ENCODE results near the gene CDK19.
"Not testable (repeated sequence)": the region's sequence is repeated elsewhere in the genome, so short reads cannot be mapped to it uniquely, and the experiment has no call there.

CDK19 gene

GRCh38 chr6:110614106-110614505 is 201.2 kb downstream of the CDK19 start:
- no peak for TF ChIP-seq POLR2A (IDR thresholded peaks at IDR 0.05; ENCODE audit: low read depth, low read length)
- FAIRE-seq: no peak

GRCh38 chr6:110613356-110613755 is 201.9 kb downstream of the CDK19 start:
- TF ChIP-seq POLR2A (IDR thresholded peaks at IDR 0.05; ENCODE audit: low read depth, low read length): no peak
- FAIRE-seq (no peak), DNase-seq (ENCODE audit: insufficient read length, low spot score) (no peak)

More at GRCh38 chr6:110614106-110614505, 201.2 kb downstream of the CDK19 start:
- DNase-seq (ENCODE audit: insufficient read length, low spot score): no peak

GRCh38 chr6:110612298-110612697 is 203.0 kb downstream of the CDK19 start:
- no peak for TF ChIP-seq POLR2A (IDR thresholded peaks at IDR 0.05; ENCODE audit: low read depth, low read length)
- FAIRE-seq (no peak), DNase-seq (ENCODE audit: insufficient read length, low spot score) (no peak)

GRCh38 chr6:110609101-110609500 is 206.2 kb downstream of the CDK19 start:
- DNase-seq (ENCODE audit: insufficient read length, low spot score) (no peak), FAIRE-seq (no peak)
- TF ChIP-seq POLR2A (IDR thresholded peaks at IDR 0.05; ENCODE audit: low read depth, low read length): no peak

- FAIRE-seq: no peak
- TF ChIP-seq POLR2A (IDR thresholded peaks at IDR 0.05; ENCODE audit: low read depth, low read length): no peak
Measured at GRCh38 chr6:110608151-110608550, 207.1 kb downstream of the CDK19 start.

GRCh38 chr6:110606151-110606550 is 209.1 kb downstream of the CDK19 start:
- FAIRE-seq: no peak
- DNase-seq (ENCODE audit: insufficient read length, low spot score): no peak
- no peak for TF ChIP-seq POLR2A (IDR thresholded peaks at IDR 0.05; ENCODE audit: low read depth, low read length)

More at GRCh38 chr6:110608151-110608550, 207.1 kb downstream of the CDK19 start:
- DNase-seq (ENCODE audit: insufficient read length, low spot score): no peak

- DNase-seq (ENCODE audit: insufficient read length, low spot score); FAIRE-seq: not testable (repeated sequence)
Measured at GRCh38 chr6:110600640-110601039, 214.6 kb downstream of the CDK19 start.

- TF ChIP-seq POLR2A (IDR thresholded peaks at IDR 0.05; ENCODE audit: low read depth, low read length): no peak
- FAIRE-seq: no peak
- DNase-seq (ENCODE audit: insufficient read length, low spot score): no peak
Measured at GRCh38 chr6:110597761-110598160, 217.5 kb downstream of the CDK19 start.

- DNase-seq (ENCODE audit: insufficient read length, low spot score): no peak
- TF ChIP-seq POLR2A (IDR thresholded peaks at IDR 0.05; ENCODE audit: low read depth, low read length): no peak
- FAIRE-seq: no peak
Measured at GRCh38 chr6:110596354-110596753, 218.9 kb downstream of the CDK19 start.

GRCh38 chr6:110595112-110595511 is 220.2 kb downstream of the CDK19 start:
- TF ChIP-seq POLR2A (IDR thresholded peaks at IDR 0.05; ENCODE audit: low read depth, low read length): no peak
- DNase-seq (ENCODE audit: insufficient read length, low spot score) (no peak), FAIRE-seq (no peak)

- DNase-seq (ENCODE audit: insufficient read length, low spot score) (no peak), FAIRE-seq (no peak)
- no peak for TF ChIP-seq POLR2A (IDR thresholded peaks at IDR 0.05; ENCODE audit: low read depth, low read length)
Measured at GRCh38 chr6:110593637-110594036, 221.6 kb downstream of the CDK19 start.

GRCh38 chr6:110592765-110593164 is 222.5 kb downstream of the CDK19 start:
- FAIRE-seq (no peak), DNase-seq (ENCODE audit: insufficient read length, low spot score) (no peak)
- TF ChIP-seq POLR2A (IDR thresholded peaks at IDR 0.05; ENCODE audit: low read depth, low read length): no peak

GRCh38 chr6:110590821-110591351 is 224.4 kb downstream of the CDK19 start:
- DNase-seq (ENCODE audit: insufficient read length, low spot score) (no peak), FAIRE-seq (no peak)
- TF ChIP-seq POLR2A (IDR thresholded peaks at IDR 0.05; ENCODE audit: low read depth, low read length): no peak

- no peak for DNase-seq (ENCODE audit: insufficient read length, low spot score)
- TF ChIP-seq POLR2A (IDR thresholded peaks at IDR 0.05; ENCODE audit: low read depth, low read length): no peak
- no peak for FAIRE-seq
Measured at GRCh38 chr6:110589865-110590513, 225.3 kb downstream of the CDK19 start.

- TF ChIP-seq POLR2A (IDR thresholded peaks at IDR 0.05; ENCODE audit: low read depth, low read length): no peak
- DNase-seq (ENCODE audit: insufficient read length, low spot score) (no peak), FAIRE-seq (no peak)
Measured at GRCh38 chr6:110587328-110587727, 227.9 kb downstream of the CDK19 start.
